T-helper 17 cell (primary cell): ENCODE results near the gene MBD6. TPM values are rescaled to one million over a fixed set of nuclear protein-coding genes. Genes with fewer than 3 reads are reported as not detected.

Experiments
- ATAC-seq: fragments of 150-1000 bp; cut with Tn5 transposase; 2 replicates; pipeline ENCODE4 v1.10.0; 2021; ENCODE audit warnings: mild to moderate bottlenecking, moderate library complexity
- DNase-seq, 3 donors: peaks; one replicate each; pipeline versions ENCODE4 v3.0.0 to v3.0.0-alpha.2; 2020 to 2021
- H3K9me3 ChIP-seq: one replicate; pipeline ENCODE4 v1.7.0; 2013; ENCODE audit warnings: low read length, mild to moderate bottlenecking; ENCODE audit not compliant: control insufficient read depth, poor library complexity, severe bottlenecking
- H3K27ac Mint-ChIP-seq: one replicate; pipeline ENCODE4 v1.8.0; 2022; ENCODE audit warnings: mild to moderate bottlenecking, moderate library complexity, mixed read lengths
- H3K27me3 Mint-ChIP-seq: one replicate; pipeline ENCODE4 v1.8.0; 2022; ENCODE audit warnings: mixed read lengths
- H3K36me3 Mint-ChIP-seq: one replicate; pipeline ENCODE4 v1.8.0; 2022; ENCODE audit warnings: low read depth, mixed read lengths
- H3K4me1 Mint-ChIP-seq: one replicate; pipeline ENCODE4 v1.8.0; 2022; ENCODE audit warnings: mild to moderate bottlenecking, mixed read lengths
- H3K4me3 Mint-ChIP-seq: one replicate; pipeline ENCODE4 v1.8.0; 2022; ENCODE audit warnings: mild to moderate bottlenecking, moderate library complexity, mixed read lengths
- total RNA-seq, 4 donors: library from RNA in 2 of 4; stranded (reverse) in 2 of 4; gene quantifications; one replicate each; pipeline ENCODE4 v1.2.3 and lab custom pipeline; 2022 to 2026

Gene MBD6
- total RNA-seq, 2 donors from 2014 or later, result 82.4 to 93.5 TPM

GRCh38 chr12:57548013-57548315 is 25.3 kb downstream of the MBD6 start:
- Mint-ChIP-seq H3K4me1 (peaks cover 40% of the 10 kb centered on the region), H3K27me3 (no peaks in the 10 kb centered on the region), H3K36me3 (no peaks in the 10 kb centered on the region), H3K4me3 (peak overlapping the region; percentile 97), H3K27ac (no peak overlapping the region)
- ATAC-seq, result no peak
- H3K9me3 ChIP-seq, result no peaks in the 10 kb centered on the region
- no peak for DNase-seq

- DNase-seq (no peak), ATAC-seq (no peak)
- peak overlapping the region; percentile 1 for H3K4me3 Mint-ChIP-seq
- H3K27ac Mint-ChIP-seq, result no peak overlapping the region
- no peaks in the 10 kb centered on the region for H3K9me3 ChIP-seq
- H3K27me3 Mint-ChIP-seq, result peaks cover 4% of the 10 kb centered on the region
- no peaks in the 10 kb centered on the region for H3K36me3 Mint-ChIP-seq
- H3K4me1 Mint-ChIP-seq, result peaks cover 40% of the 10 kb centered on the region
Observed at GRCh38 chr12:57548488-57548887, 25.9 kb downstream of the MBD6 start.

GRCh38 chr12:57549203-57549908 is 26.7 kb downstream of the MBD6 start:
- H3K4me1 Mint-ChIP-seq, result peaks cover 42% of the 10 kb centered on the region
- ATAC-seq, result no peak

GRCh38 chr12:57549909-57550640 is 27.5 kb downstream of the MBD6 start, which contains the start of gene KIF5A:
KIF5A (plus strand) TSS chr12:57550044; CDS start chr12:57550272, 228 bp downstream.
- Mint-ChIP-seq H3K27me3 (peaks cover 15% of the 10 kb centered on the region), H3K4me3 (peak within 1 kb of the TSS; percentile 89), H3K4me1 (peaks cover 38% of the 10 kb centered on the region), H3K27ac (peak within 1 kb of the TSS; percentile 47), H3K36me3 (no peaks in the 10 kb centered on the region)
- no peaks in the 10 kb centered on the region for H3K9me3 ChIP-seq
- ATAC-seq, result peak; percentile 49
- peak in 2 of 3 donors; percentile 49 to 54 for DNase-seq

More at GRCh38 chr12:57549203-57549908, 26.7 kb downstream of the MBD6 start:
- H3K27ac Mint-ChIP-seq, result no peak overlapping the region
- DNase-seq, result no peak
- H3K9me3 ChIP-seq, result no peaks in the 10 kb centered on the region
- no peaks in the 10 kb centered on the region for H3K36me3 Mint-ChIP-seq
- peak overlapping the region; percentile 89 for H3K4me3 Mint-ChIP-seq
- peaks cover 12% of the 10 kb centered on the region for H3K27me3 Mint-ChIP-seq

- no peaks in the 10 kb centered on the region for H3K36me3 Mint-ChIP-seq
- H3K27ac Mint-ChIP-seq, result peak overlapping the region; percentile 47
- ATAC-seq (no peak), DNase-seq (no peak)
- peaks cover 15% of the 10 kb centered on the region for H3K27me3 Mint-ChIP-seq
- H3K4me3 Mint-ChIP-seq, result peak overlapping the region; percentile 83
- H3K4me1 Mint-ChIP-seq, result peaks cover 31% of the 10 kb centered on the region
- no peaks in the 10 kb centered on the region for H3K9me3 ChIP-seq
Observed at GRCh38 chr12:57550641-57551549, 28.3 kb downstream of the MBD6 start.

- Mint-ChIP-seq H3K36me3 (no peaks in the 10 kb centered on the region), H3K4me3 (peak overlapping the region; percentile 66), H3K27me3 (peaks cover 18% of the 10 kb centered on the region), H3K4me1 (peaks cover 26% of the 10 kb centered on the region), H3K27ac (no peak overlapping the region)
- DNase-seq (no peak), ATAC-seq (no peak)
- no peaks in the 10 kb centered on the region for H3K9me3 ChIP-seq
Observed at GRCh38 chr12:57551637-57552305, 29.1 kb downstream of the MBD6 start.

GRCh38 chr12:57552306-57552651 is 29.7 kb downstream of the MBD6 start:
- H3K4me1 Mint-ChIP-seq, result peaks cover 23% of the 10 kb centered on the region
- no peaks in the 10 kb centered on the region for H3K9me3 ChIP-seq
- DNase-seq (no peak), ATAC-seq (no peak)
- peaks cover 20% of the 10 kb centered on the region for H3K27me3 Mint-ChIP-seq
- no peak overlapping the region for H3K27ac Mint-ChIP-seq
- no peaks in the 10 kb centered on the region for H3K36me3 Mint-ChIP-seq
- H3K4me3 Mint-ChIP-seq, result no peak overlapping the region

GRCh38 chr12:57552835-57553313 is 30.2 kb downstream of the MBD6 start:
- Mint-ChIP-seq H3K36me3 (no peaks in the 10 kb centered on the region), H3K27me3 (peaks cover 20% of the 10 kb centered on the region), H3K4me1 (peaks cover 19% of the 10 kb centered on the region), H3K27ac (no peak overlapping the region), H3K4me3 (no peak overlapping the region)
- no peaks in the 10 kb centered on the region for H3K9me3 ChIP-seq
- ATAC-seq, result no peak
- no peak for DNase-seq

GRCh38 chr12:57553343-57554202 is 30.9 kb downstream of the MBD6 start:
- H3K27me3 Mint-ChIP-seq, result peaks cover 20% of the 10 kb centered on the region
- H3K4me1 Mint-ChIP-seq, result peaks cover 18% of the 10 kb centered on the region
- ATAC-seq (no peak), DNase-seq (no peak)
- no peaks in the 10 kb centered on the region for H3K9me3 ChIP-seq
- no peaks in the 10 kb centered on the region for H3K36me3 Mint-ChIP-seq
- H3K27ac Mint-ChIP-seq, result no peak overlapping the region
- no peak overlapping the region for H3K4me3 Mint-ChIP-seq

- no peak for DNase-seq
- no peak for ATAC-seq
- no peaks in the 10 kb centered on the region for H3K36me3 Mint-ChIP-seq
- H3K9me3 ChIP-seq, result no peaks in the 10 kb centered on the region
- H3K27me3 Mint-ChIP-seq, result peaks cover 20% of the 10 kb centered on the region
- H3K27ac Mint-ChIP-seq, result no peak overlapping the region
- no peak overlapping the region for H3K4me3 Mint-ChIP-seq
- H3K4me1 Mint-ChIP-seq, result peaks cover 12% of the 10 kb centered on the region
Observed at GRCh38 chr12:57554453-57554852, 31.8 kb downstream of the MBD6 start.

GRCh38 chr12:57554897-57555296 is 32.3 kb downstream of the MBD6 start:
- no peak for ATAC-seq
- DNase-seq, result no peak
- Mint-ChIP-seq H3K4me3 (no peak overlapping the region), H3K27ac (no peak overlapping the region), H3K36me3 (no peaks in the 10 kb centered on the region), H3K4me1 (peaks cover 10% of the 10 kb centered on the region), H3K27me3 (peaks cover 20% of the 10 kb centered on the region)
- H3K9me3 ChIP-seq, result no peaks in the 10 kb centered on the region

- H3K4me3 Mint-ChIP-seq, result no peak overlapping the region
- H3K27ac Mint-ChIP-seq, result no peak overlapping the region
- H3K9me3 ChIP-seq, result no peaks in the 10 kb centered on the region
- ATAC-seq (no peak), DNase-seq (no peak)
- no peaks in the 10 kb centered on the region for H3K36me3 Mint-ChIP-seq
- H3K27me3 Mint-ChIP-seq, result peaks cover 29% of the 10 kb centered on the region
- peaks cover 7% of the 10 kb centered on the region for H3K4me1 Mint-ChIP-seq
Observed at GRCh38 chr12:57558864-57559263, 36.2 kb downstream of the MBD6 start.
